Sigmoid colon (tissue), 7 donors: Measurements from ENCODE around the gene RABGAP1L. TPM values are rescaled to one million over a fixed set of nuclear protein-coding genes. Genes with fewer than 3 reads are reported as not detected.

Experiments
- DNase-seq: peaks from one replicate; pipeline ENCODE4 v3.0.0-alpha.2; 2019
- H3K27ac ChIP-seq, 4 donors: fragments of 200-600 bp; sonication (generic); one replicate each; pipeline ENCODE4 v1.5.1; 2016 to 2019; ENCODE audit warnings: mild to moderate bottlenecking in 1 of 4
- H3K27me3 ChIP-seq, 3 donors: fragments of 200-600 bp; sonication (generic); one replicate each; pipeline ENCODE4 v1.5.1; 2019; ENCODE audit warnings: mild to moderate bottlenecking in 1 of 3
- H3K36me3 ChIP-seq, 4 donors: fragments of 200-600 bp; sonication (generic); one replicate each; pipeline ENCODE4 v1.5.1; 2016 to 2019
- H3K4me1 ChIP-seq, 4 donors: fragments of 200-600 bp; sonication (generic); one replicate each; pipeline ENCODE4 v1.5.1; 2017 to 2019
- H3K4me3 ChIP-seq, 4 donors: fragments of 200-600 bp; sonication (generic); one replicate each; pipeline ENCODE4 v1.5.1; 2017 to 2019; ENCODE audit warnings: mild to moderate bottlenecking in 2 of 4, moderate library complexity in 1 of 4
- H3K9me3 ChIP-seq, 4 donors: fragments of 200-600 bp in 3 of 4; sonication (generic) in 3 of 4; one replicate each; pipeline versions ENCODE4 v1.5.1 to v1.6.1; 2013 to 2019
- EP300 ChIP-seq, 4 donors: sonication (generic); formaldehyde crosslinking; IDR thresholded peaks; one replicate each; pipeline ENCODE4 v1.6.1; 2017; ENCODE audit warnings: antibody characterized with exemption in 4 of 4
- POLR2A ChIP-seq, 2 donors: fragments of 450-650 bp; IDR thresholded peaks; one replicate each; pipeline ENCODE4 v1.6.1; 2016; ENCODE audit warnings: antibody characterized with exemption in 2 of 2, mild to moderate bottlenecking in 2 of 2, moderate library complexity in 2 of 2
- POLR2AphosphoS5 ChIP-seq, 4 donors: sonication (generic); formaldehyde crosslinking; IDR thresholded peaks; one replicate each; pipeline ENCODE4 v1.6.1; 2017; ENCODE audit warnings: antibody characterized with exemption in 4 of 4
- WGBS, 2 donors: extraction: QIAGEN DNeasy Blood & Tissue Kit; methylation state at CpG; one replicate each; pipeline ENCODE4 v1.1.7; 2013; 5-methylcytosine and 5-hydroxymethylcytosine counted together
- intact Hi-C: fragments of 100-400 bp; cut with DNase I; formaldehyde crosslinking; loops from one replicate; pipeline ENCODE4 v1.15.1; 2023
- polyA plus RNA-seq, 3 donors: library from polyadenylated mRNA; stranded (reverse); fragments of 200-250 nt; gene quantifications; one replicate each; pipeline ENCODE4 v1.2.3, GENCODE V29; 2013
- total RNA-seq, 4 donors: library from RNA; depleted of rRNA; stranded (reverse); fragments of >200 nt; gene quantifications; one replicate each; pipeline ENCODE4 v1.1.0, GENCODE V29; 2016
- TF ChIP-seq, protein P1 (sequence below), 4 experiments: fragments of 450-650 bp in 3 of 4; fragments of 200-600 bp in 1 of 4; IDR thresholded peaks; one replicate each; pipeline ENCODE4 v1.5.1; 2016 to 2019; ENCODE audit warnings: antibody characterized with exemption in 4 of 4, mild to moderate bottlenecking in 3 of 4, moderate library complexity in 2 of 4
- donor health status: healthy with polysubstance abuse.
- donor health status: Bipolar disorder and iron deficiency.
- donor health status: healthy.

Gene RABGAP1L
- total and polyA plus RNA-seq, 7 donors: 25.2 to 42.9 (median 35.4) TPM

DNA sequence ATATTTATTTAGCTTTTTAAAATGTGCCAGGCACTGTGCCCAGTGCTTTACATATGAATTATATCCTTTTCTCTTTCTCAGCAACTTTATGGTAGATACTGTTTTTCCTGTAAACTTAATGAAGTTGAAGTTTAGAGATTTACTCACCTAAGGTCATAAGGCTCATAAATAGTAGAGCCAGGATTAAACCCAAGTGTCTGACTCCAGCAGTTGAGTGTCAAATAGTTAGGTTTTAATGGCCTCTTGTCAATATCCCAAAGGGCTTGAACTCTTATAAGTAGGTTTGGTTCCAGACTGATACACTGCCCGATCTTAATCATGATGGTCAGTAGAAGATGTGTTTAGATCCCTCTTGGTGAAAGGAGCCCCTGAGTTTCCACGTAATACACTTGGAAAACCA, 37.8 kb downstream of the RABGAP1L start:
- WGBS, 2 donors: 94 to 96% methylated on average over 2 of the region's 2 CpGs
- H3K9me3 ChIP-seq: no peaks in the 10 kb centered on the region
- no peak for DNase-seq
- intact Hi-C loops: no loop called here
- no peaks in the 10 kb centered on the region for H3K36me3 ChIP-seq
- H3K4me1 ChIP-seq: peaks cover 0 to 16% (median 8%) of the 10 kb centered on the region in 4 donors
- no peak overlapping the region for H3K4me3 ChIP-seq
- H3K27me3 ChIP-seq: no peaks in the 10 kb centered on the region
- no peak overlapping the region for H3K27ac ChIP-seq
- TF ChIP-seq POLR2AphosphoS5 (IDR thresholded peaks at IDR 0.05): no peak
- TF ChIP-seq, protein P1, sequence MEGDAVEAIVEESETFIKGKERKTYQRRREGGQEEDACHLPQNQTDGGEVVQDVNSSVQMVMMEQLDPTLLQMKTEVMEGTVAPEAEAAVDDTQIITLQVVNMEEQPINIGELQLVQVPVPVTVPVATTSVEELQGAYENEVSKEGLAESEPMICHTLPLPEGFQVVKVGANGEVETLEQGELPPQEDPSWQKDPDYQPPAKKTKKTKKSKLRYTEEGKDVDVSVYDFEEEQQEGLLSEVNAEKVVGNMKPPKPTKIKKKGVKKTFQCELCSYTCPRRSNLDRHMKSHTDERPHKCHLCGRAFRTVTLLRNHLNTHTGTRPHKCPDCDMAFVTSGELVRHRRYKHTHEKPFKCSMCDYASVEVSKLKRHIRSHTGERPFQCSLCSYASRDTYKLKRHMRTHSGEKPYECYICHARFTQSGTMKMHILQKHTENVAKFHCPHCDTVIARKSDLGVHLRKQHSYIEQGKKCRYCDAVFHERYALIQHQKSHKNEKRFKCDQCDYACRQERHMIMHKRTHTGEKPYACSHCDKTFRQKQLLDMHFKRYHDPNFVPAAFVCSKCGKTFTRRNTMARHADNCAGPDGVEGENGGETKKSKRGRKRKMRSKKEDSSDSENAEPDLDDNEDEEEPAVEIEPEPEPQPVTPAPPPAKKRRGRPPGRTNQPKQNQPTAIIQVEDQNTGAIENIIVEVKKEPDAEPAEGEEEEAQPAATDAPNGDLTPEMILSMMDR (IDR thresholded peaks at IDR 0.05): no peak
- TF ChIP-seq EP300 (IDR thresholded peaks at IDR 0.05): no peak
- TF ChIP-seq POLR2A (IDR thresholded peaks at IDR 0.05): no peak

DNA sequence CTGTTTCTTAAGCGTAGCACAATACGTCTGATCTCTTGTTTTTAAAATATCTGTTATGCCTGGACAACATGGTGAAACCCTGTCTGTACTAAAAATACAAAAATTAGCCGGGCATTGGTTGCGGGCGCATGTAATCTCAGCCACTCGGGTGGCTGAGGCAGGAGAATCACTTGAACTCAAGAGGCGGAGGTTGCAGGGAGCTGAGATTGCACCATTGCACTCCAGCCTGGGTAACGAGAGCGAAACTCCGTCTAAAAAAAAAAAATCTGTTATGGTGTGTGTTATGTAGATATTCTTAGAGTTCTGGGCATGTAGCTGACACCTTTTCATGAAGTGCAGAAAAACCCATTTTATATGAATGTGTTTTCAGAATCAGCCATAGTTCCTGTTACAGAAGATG, 38.2 kb downstream of the RABGAP1L start:
- intact Hi-C loops: no loop called here
- 97% methylated on average over 10 of the region's 10 CpGs for WGBS, 2 donors
- Histone ChIP-seq H3K36me3 (no peaks in the 10 kb centered on the region), H3K9me3 (no peaks in the 10 kb centered on the region), H3K27me3 (no peaks in the 10 kb centered on the region), H3K4me1 (peaks cover 0 to 11% (median 4%) of the 10 kb centered on the region in 4 donors), H3K4me3 (no peak overlapping the region), H3K27ac (no peak overlapping the region)
- DNase-seq: no peak
- TF ChIP-seq POLR2AphosphoS5 (IDR thresholded peaks at IDR 0.05): no peak
- TF ChIP-seq EP300 (IDR thresholded peaks at IDR 0.05): no peak
- TF ChIP-seq, protein P1 (IDR thresholded peaks at IDR 0.05): no peak
- no peak for TF ChIP-seq POLR2A (IDR thresholded peaks at IDR 0.05)

DNA sequence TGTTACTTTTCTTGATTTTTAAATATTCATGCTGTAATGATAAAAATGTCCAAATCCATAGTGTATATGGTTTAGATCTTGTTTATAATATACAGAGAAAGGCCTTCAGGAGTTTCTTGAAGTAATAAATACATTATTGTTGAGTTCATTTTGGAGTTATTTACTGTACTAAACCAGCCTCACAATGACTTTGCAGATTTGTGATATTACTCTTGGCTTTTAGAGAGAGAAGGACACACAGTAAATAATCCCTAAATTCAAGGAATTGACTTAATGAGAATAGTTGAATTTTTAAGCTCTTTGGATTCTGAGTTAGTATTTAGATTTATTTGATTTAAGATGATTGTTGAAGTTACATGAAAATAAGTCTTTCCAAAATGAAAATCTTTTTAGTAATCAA, 38.9 kb downstream of the RABGAP1L start:
- intact Hi-C loops: no loop called here
- no peak for DNase-seq
- TF ChIP-seq, protein P1 (IDR thresholded peaks at IDR 0.05): no peak
- Histone ChIP-seq H3K9me3 (no peaks in the 10 kb centered on the region), H3K36me3 (no peaks in the 10 kb centered on the region), H3K27ac (no peak overlapping the region), H3K27me3 (no peaks in the 10 kb centered on the region), H3K4me3 (no peak overlapping the region), H3K4me1 (peaks cover 0 to 5% (median under 1%) of the 10 kb centered on the region in 4 donors)

DNA sequence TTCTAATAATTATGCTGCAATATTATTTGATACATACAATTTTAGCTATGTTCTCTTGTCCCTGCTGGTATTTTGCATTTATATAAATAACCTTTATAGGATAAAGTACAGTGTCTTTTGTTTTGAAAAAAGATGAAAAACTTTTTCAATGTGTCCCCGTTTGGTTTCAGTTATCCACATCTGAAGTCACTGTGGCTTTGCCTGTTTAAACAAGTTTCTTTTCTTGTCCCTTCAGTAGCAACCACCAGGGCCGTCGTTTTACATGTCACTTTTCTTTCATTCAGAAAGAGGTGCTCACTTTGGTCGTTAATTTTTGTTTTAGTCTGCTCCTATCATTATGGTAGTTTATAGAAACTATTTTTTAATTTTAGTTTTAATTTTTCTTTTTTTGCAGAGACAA, 41.4 kb downstream of the RABGAP1L start:
- TF ChIP-seq, protein P1 (IDR thresholded peaks at IDR 0.05): no peak
- TF ChIP-seq POLR2A (IDR thresholded peaks at IDR 0.05) (no peak), EP300 (IDR thresholded peaks at IDR 0.05) (no peak), POLR2AphosphoS5 (IDR thresholded peaks at IDR 0.05) (no peak)
- Histone ChIP-seq H3K27me3 (no peaks in the 10 kb centered on the region), H3K4me1 (no peaks in the 10 kb centered on the region), H3K4me3 (no peak overlapping the region), H3K27ac (no peak overlapping the region), H3K9me3 (peaks cover 0 to 5% (median 0%) of the 10 kb centered on the region in 4 donors), H3K36me3 (no peaks in the 10 kb centered on the region)
- 72 to 82% methylated on average over 4 of the region's 4 CpGs for WGBS, 2 donors
- intact Hi-C loops: no loop called here
- no peak for DNase-seq

DNA sequence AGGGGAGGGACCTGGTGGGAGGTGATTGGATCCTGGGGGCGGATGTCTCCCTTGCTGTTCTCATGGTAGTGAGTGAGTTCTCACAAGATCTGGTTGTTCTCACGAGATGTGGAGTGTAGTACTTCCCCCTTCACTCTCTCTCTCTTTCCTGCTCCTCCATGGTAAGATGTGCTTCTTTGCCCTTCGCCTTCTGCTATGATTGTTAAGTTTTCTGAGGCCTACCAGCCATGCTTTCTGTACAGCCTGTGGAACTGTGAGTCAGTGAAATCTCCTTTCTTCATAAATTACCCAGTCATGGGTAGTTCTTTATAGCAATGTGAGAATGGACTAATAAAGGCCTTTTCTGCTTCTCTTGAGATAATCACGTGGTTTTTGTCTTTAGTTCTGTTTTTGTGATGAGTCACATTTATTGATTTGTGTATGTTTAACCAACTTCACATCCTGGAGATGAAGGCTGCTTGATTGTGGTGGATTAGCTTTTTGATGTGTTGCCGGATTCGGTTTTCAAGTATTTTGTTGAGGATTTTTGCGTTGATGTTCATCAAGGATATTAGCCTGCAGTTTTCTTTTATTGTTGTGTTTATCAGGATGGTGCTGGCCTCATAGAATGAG, 45.5 kb downstream of the RABGAP1L start:
- 78 to 81% methylated on average over 7 of the region's 7 CpGs for WGBS, 2 donors
- no peak overlapping the region for H3K4me3 ChIP-seq
- intact Hi-C loops: no loop called here

More for the DNA sequence above, 45.5 kb downstream of the RABGAP1L start:
- DNase-seq: no peak
- H3K4me1 ChIP-seq: no peaks in the 10 kb centered on the region
- no peak overlapping the region for H3K27ac ChIP-seq
- H3K36me3 ChIP-seq: no peaks in the 10 kb centered on the region
- TF ChIP-seq POLR2A (IDR thresholded peaks at IDR 0.05): no peak
- no peaks in the 10 kb centered on the region for H3K27me3 ChIP-seq
- H3K9me3 ChIP-seq: peaks cover 0 to 5% (median 0%) of the 10 kb centered on the region in 4 donors
